HepG2 (cell line): Measurements from ENCODE around the gene NDUFS7. TPM values are rescaled to one million over a fixed set of nuclear protein-coding genes. Genes with fewer than 3 reads are reported as not detected.

Experiments
- MAF1 ChIP-seq: sonication (generic); formaldehyde crosslinking; IDR thresholded peaks from 2 replicates; pipeline ENCODE4 v1.5.0; 2020; ENCODE audit warnings: missing genetic modification reagents, borderline replicate concordance
- MBD4 ChIP-seq: IDR thresholded peaks from 2 replicates; pipeline ENCODE4 v1.6.1; 2012; ENCODE audit warnings: low read length, inconsistent platforms, borderline replicate concordance
- MIER2 ChIP-seq: IDR thresholded peaks from 2 replicates; pipeline ENCODE4 v1.6.1; 2016; ENCODE audit warnings: missing biosample characterization, missing genetic modification reagents
- MLX ChIP-seq: IDR thresholded peaks from 2 replicates; pipeline ENCODE4 v1.6.1; 2016
- ZFYVE20 ChIP-seq: sonication (generic); formaldehyde crosslinking; IDR thresholded peaks from 2 replicates; pipeline ENCODE4 v1.8.0; 2023; ENCODE audit warnings: low read depth, mild to moderate bottlenecking, moderate library complexity, missing genetic modification reagents, borderline replicate concordance
- ZNF7 ChIP-seq: IDR thresholded peaks from 2 replicates; pipeline ENCODE4 v1.6.1; 2016; ENCODE audit warnings: missing biosample characterization, missing genetic modification reagents
- ZNF766 ChIP-seq: sonication (generic); formaldehyde crosslinking; IDR thresholded peaks from 2 replicates; pipeline ENCODE4 v1.5.0; 2020; ENCODE audit warnings: missing genetic modification reagents, borderline replicate concordance
- polyA plus RNA-seq, 8 experiments: library from polyadenylated mRNA; depleted of rRNA in 3 of 8; stranded (reverse) in 7 of 8; unstranded in 1 of 8; fragments of >200 nt; fragmentation: Illumina TruSeq in 4 of 8; extraction: Trizol in 4 of 8; gene quantifications; 2 replicates each; pipeline versions ENCODE4 v1.2.1 to v1.2.3, GENCODE V29; 2011 to 2016; ENCODE audit warnings: low read depth in 4 of 8, missing spikeins in 1 of 8, mixed read lengths in 1 of 8; ENCODE audit not compliant: insufficient read depth in 1 of 8
- total RNA-seq, 5 experiments: library from RNA; depleted of rRNA; stranded (reverse); fragments of >200 nt; fragmentation: Illumina TruSeq; extraction: Trizol; gene quantifications; 2 replicates each; pipeline ENCODE4 v1.2.3, GENCODE V29; 2016; ENCODE audit warnings: low read depth in 1 of 5
- TF ChIP-seq, protein P1 (sequence below): sonication (generic); formaldehyde crosslinking; IDR thresholded peaks from 2 replicates; pipeline ENCODE4 v1.5.1; 2020; ENCODE audit warnings: mild to moderate bottlenecking, missing genetic modification reagents, moderate library complexity
- TF ChIP-seq, protein P2 (sequence below): sonication (generic); formaldehyde crosslinking; conservative IDR thresholded peaks from 2 replicates; pipeline ENCODE4 v1.4.0; 2020; ENCODE audit warnings: missing genetic modification reagents
- TF ChIP-seq, protein P3 (sequence below): sonication (generic); formaldehyde crosslinking; IDR thresholded peaks from 2 replicates; pipeline ENCODE4 v1.5.1; 2020; ENCODE audit warnings: mild to moderate bottlenecking, missing genetic modification reagents
- TF ChIP-seq, protein P4 (sequence below): sonication (generic); formaldehyde crosslinking; IDR thresholded peaks from 2 replicates; pipeline ENCODE4 v1.4.0; 2020; ENCODE audit warnings: missing genetic modification reagents

NDUFS7 gene
- total and polyA plus RNA-seq, 2 of the 13 experiments (the other 11 are each of a cell fraction or from before 2014, with no cell fraction given): 34.3 to 66.9 TPM

DNA sequence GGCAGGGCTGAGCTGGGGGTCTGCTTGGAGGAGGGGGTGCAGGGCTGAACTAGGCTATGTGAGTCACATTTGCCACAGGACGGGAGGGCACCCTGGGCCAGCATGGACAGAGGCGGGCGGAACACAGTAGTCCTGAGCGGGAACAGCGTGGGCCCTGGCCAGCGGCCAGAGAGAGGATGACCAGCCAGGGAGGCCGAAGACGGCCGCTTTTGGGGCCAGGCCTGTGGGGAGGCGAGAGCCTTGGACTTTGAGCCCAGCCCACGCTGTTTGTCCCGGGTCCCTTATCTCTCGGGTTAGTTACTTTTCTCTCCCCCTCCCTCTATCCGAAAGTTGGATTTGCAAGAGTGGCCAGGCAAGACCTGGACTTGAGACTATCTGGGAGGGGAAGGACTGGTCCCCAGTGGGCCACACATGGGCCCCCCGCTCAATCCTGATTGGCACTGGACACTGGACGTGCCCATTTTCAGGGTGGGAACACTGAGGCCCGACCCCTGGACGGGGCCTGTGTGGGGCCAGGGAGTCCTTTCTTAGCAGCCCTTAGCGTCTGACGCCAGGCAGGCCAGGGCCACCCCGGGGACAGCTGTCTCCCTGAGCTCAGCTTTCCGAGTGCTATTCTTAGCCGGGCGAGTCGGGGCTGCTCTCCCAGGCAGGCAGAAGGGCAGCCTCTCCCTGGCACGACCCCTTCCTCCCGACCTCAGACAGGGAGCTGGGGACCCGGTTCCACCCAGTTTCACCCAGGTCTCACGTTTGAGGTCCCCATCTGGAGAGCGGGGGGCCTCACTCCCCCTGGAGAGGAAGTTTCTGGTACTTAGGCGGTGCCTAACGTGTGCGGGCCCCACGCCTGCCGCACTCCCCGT is 16.8 kb downstream of the NDUFS7 start (continued):
- TF ChIP-seq, protein P1, sequence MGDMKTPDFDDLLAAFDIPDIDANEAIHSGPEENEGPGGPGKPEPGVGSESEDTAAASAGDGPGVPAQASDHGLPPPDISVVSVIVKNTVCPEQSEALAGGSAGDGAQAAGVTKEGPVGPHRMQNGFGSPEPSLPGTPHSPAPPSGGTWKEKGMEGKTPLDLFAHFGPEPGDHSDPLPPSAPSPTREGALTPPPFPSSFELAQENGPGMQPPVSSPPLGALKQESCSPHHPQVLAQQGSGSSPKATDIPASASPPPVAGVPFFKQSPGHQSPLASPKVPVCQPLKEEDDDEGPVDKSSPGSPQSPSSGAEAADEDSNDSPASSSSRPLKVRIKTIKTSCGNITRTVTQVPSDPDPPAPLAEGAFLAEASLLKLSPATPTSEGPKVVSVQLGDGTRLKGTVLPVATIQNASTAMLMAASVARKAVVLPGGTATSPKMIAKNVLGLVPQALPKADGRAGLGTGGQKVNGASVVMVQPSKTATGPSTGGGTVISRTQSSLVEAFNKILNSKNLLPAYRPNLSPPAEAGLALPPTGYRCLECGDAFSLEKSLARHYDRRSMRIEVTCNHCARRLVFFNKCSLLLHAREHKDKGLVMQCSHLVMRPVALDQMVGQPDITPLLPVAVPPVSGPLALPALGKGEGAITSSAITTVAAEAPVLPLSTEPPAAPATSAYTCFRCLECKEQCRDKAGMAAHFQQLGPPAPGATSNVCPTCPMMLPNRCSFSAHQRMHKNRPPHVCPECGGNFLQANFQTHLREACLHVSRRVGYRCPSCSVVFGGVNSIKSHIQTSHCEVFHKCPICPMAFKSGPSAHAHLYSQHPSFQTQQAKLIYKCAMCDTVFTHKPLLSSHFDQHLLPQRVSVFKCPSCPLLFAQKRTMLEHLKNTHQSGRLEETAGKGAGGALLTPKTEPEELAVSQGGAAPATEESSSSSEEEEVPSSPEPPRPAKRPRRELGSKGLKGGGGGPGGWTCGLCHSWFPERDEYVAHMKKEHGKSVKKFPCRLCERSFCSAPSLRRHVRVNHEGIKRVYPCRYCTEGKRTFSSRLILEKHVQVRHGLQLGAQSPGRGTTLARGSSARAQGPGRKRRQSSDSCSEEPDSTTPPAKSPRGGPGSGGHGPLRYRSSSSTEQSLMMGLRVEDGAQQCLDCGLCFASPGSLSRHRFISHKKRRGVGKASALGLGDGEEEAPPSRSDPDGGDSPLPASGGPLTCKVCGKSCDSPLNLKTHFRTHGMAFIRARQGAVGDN (CRISPR knock-in tag): peak; percentile 82
- TF ChIP-seq, protein P2, sequence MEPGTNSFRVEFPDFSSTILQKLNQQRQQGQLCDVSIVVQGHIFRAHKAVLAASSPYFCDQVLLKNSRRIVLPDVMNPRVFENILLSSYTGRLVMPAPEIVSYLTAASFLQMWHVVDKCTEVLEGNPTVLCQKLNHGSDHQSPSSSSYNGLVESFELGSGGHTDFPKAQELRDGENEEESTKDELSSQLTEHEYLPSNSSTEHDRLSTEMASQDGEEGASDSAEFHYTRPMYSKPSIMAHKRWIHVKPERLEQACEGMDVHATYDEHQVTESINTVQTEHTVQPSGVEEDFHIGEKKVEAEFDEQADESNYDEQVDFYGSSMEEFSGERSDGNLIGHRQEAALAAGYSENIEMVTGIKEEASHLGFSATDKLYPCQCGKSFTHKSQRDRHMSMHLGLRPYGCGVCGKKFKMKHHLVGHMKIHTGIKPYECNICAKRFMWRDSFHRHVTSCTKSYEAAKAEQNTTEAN (CRISPR knock-in tag): no peak
- TF ChIP-seq MLX (CRISPR knock-in tag) (peak; percentile 60), MIER2 (no peak; the same call in 1 of the 2 replicates), ZFYVE20 (CRISPR knock-in tag) (no peak), MAF1 (CRISPR knock-in tag) (no peak), MBD4 (no peak), ZNF766 (CRISPR knock-in tag) (0 out of 2 replicates have a peak, but pooled peaks have one; percentile 77), ZNF7 (CRISPR knock-in tag) (no peak)
- TF ChIP-seq, protein P3, sequence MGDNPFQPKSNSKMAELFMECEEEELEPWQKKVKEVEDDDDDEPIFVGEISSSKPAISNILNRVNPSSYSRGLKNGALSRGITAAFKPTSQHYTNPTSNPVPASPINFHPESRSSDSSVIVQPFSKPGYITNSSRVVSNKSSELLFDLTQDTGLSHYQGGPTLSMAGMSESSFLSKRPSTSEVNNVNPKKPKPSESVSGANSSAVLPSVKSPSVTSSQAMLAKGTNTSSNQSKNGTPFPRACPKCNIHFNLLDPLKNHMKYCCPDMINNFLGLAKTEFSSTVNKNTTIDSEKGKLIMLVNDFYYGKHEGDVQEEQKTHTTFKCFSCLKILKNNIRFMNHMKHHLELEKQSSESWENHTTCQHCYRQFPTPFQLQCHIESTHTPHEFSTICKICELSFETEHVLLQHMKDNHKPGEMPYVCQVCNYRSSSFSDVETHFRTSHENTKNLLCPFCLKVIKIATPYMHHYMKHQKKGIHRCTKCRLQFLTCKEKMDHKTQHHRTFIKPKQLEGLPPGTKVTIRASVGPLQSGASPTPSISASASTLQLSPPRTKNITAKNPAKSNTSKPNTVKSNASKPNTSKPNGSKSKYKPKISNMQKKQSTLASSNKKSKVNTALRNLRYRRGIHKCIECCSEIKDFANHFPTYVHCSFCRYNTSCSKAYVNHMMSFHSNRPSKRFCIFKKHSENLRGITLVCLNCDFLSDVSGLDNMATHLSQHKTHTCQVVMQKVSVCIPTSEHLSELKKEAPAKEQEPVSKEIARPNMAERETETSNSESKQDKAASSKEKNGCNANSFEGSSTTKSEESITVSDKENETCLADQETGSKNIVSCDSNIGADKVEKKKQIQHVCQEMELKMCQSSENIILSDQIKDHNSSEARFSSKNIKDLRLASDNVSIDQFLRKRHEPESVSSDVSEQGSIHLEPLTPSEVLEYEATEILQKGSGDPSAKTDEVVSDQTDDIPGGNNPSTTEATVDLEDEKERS (CRISPR knock-in tag): peak; percentile 56; the same call in 1 of the 2 replicates
- TF ChIP-seq, protein P4, sequence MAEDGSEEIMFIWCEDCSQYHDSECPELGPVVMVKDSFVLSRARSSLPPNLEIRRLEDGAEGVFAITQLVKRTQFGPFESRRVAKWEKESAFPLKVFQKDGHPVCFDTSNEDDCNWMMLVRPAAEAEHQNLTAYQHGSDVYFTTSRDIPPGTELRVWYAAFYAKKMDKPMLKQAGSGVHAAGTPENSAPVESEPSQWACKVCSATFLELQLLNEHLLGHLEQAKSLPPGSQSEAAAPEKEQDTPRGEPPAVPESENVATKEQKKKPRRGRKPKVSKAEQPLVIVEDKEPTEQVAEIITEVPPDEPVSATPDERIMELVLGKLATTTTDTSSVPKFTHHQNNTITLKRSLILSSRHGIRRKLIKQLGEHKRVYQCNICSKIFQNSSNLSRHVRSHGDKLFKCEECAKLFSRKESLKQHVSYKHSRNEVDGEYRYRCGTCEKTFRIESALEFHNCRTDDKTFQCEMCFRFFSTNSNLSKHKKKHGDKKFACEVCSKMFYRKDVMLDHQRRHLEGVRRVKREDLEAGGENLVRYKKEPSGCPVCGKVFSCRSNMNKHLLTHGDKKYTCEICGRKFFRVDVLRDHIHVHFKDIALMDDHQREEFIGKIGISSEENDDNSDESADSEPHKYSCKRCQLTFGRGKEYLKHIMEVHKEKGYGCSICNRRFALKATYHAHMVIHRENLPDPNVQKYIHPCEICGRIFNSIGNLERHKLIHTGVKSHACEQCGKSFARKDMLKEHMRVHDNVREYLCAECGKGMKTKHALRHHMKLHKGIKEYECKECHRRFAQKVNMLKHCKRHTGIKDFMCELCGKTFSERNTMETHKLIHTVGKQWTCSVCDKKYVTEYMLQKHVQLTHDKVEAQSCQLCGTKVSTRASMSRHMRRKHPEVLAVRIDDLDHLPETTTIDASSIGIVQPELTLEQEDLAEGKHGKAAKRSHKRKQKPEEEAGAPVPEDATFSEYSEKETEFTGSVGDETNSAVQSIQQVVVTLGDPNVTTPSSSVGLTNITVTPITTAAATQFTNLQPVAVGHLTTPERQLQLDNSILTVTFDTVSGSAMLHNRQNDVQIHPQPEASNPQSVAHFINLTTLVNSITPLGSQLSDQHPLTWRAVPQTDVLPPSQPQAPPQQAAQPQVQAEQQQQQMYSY: peak; percentile 74; the same call in 1 of the 2 replicates
